Peyer's patch (tissue), 4 donors: Measurements from ENCODE around the gene HYDIN. TPM values are rescaled to one million over a fixed set of nuclear protein-coding genes. Genes with fewer than 3 reads are reported as not detected.

ENCODE experiments used
- DNase-seq, 3 donors: peaks; one replicate each; pipeline ENCODE4 v3.0.0-alpha.2; 2017 to 2019
- H3K27ac ChIP-seq, 4 donors: fragments of 200-600 bp; sonication (generic); one replicate each; pipeline ENCODE4 v1.5.1; 2016 to 2019
- H3K27me3 ChIP-seq, 2 donors: fragments of 200-600 bp; sonication (generic); one replicate each; pipeline ENCODE4 v1.5.1; 2019
- H3K36me3 ChIP-seq, 3 donors: fragments of 200-600 bp; sonication (generic); one replicate each; pipeline ENCODE4 v1.5.1; 2016 to 2019
- H3K4me1 ChIP-seq, 4 donors: fragments of 200-600 bp; sonication (generic); one replicate each; pipeline ENCODE4 v1.5.1; 2016 to 2019
- H3K4me3 ChIP-seq, 4 donors: fragments of 200-600 bp; sonication (generic); 1 replicate in 3 of 4; 2 replicates in 1 of 4; pipeline ENCODE4 v1.5.1; 2016 to 2019; ENCODE audit warnings: mild to moderate bottlenecking in 1 of 4
- H3K9me3 ChIP-seq, 4 donors: fragments of 200-600 bp; sonication (generic); one replicate each; pipeline ENCODE4 v1.5.1; 2016 to 2019; ENCODE audit warnings: mild to moderate bottlenecking in 1 of 4
- POLR2A ChIP-seq, 2 donors: fragments of 450-650 bp; IDR thresholded peaks; one replicate each; pipeline ENCODE4 v1.5.1; 2017; ENCODE audit warnings: antibody characterized with exemption in 2 of 2, mild to moderate bottlenecking in 2 of 2, moderate library complexity in 2 of 2
- total RNA-seq, 4 donors: library from RNA; depleted of rRNA; stranded (reverse); fragments of >200 nt; gene quantifications; one replicate each; pipeline ENCODE4 v1.1.0, GENCODE V29; 2016
- TF ChIP-seq, protein P1 (sequence below), 6 experiments: fragments of 450-650 bp in 4 of 6; fragments of 200-600 bp in 2 of 6; sonication (generic) in 1 of 6; IDR thresholded peaks; one replicate each; pipeline ENCODE4 v1.5.1; 2017 to 2019; ENCODE audit warnings: antibody characterized with exemption in 6 of 6, mild to moderate bottlenecking in 3 of 6, moderate library complexity in 1 of 6

Gene HYDIN
- total RNA-seq, 4 donors from 2014 or later = 0.35 to 4.6 (median 3.3) TPM; not detected in 1

DNA sequence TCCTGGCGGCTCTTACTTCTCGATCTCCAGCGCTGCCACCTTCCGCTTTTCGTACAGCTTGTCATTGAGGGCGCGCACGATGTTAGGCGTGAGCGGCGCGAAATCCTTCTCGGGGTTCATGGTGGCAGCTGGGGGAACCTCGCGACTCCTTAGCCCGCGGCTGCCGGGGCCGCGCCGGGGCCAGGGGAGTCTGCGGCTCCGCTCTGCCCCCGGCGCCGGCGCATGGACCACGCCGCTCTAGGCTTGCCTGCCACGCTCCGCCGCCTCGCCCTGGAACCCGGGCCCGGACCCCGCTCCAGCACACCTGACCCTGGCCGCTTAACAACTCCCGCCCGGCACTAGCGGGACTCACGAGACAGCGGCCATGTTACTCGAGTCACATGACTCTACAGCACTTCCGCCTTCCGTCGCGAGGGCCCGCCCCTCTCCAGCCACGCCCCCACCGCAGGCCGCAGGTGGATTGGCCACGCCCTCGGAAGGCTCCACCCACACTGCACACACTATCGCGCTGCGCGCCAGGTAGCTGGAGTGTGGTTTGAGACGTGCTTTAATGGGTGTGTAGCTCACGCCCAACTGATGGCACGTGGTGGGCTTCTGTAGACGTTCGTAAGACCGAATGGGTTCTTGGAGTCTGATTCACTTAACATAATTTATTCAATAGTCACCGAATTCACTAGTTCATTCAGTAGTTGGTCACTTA, 429.6 kb downstream of the HYDIN start, which contains the start of gene VAC14:
Gene VAC14, minus strand, starts transcription at position 378 of the 700 bp plus-strand sequence. Its CDS starts 258 bp downstream, at position 120.
- Histone ChIP-seq H3K4me1 (peaks cover 0 to 17% (median 6%) of the 10 kb centered on the region in 4 donors), H3K9me3 (no peaks in the 10 kb centered on the region), H3K36me3 (peaks cover 0 to 3% (median 0%) of the 10 kb centered on the region in 3 donors), H3K4me3 (peak within 1 kb of the TSS; percentile 70 to 95 (median 88)), H3K27me3 (no peaks in the 10 kb centered on the region), H3K27ac (peak within 1 kb of the TSS; percentile 48 to 82 (median 62))
- TF ChIP-seq, protein P1, sequence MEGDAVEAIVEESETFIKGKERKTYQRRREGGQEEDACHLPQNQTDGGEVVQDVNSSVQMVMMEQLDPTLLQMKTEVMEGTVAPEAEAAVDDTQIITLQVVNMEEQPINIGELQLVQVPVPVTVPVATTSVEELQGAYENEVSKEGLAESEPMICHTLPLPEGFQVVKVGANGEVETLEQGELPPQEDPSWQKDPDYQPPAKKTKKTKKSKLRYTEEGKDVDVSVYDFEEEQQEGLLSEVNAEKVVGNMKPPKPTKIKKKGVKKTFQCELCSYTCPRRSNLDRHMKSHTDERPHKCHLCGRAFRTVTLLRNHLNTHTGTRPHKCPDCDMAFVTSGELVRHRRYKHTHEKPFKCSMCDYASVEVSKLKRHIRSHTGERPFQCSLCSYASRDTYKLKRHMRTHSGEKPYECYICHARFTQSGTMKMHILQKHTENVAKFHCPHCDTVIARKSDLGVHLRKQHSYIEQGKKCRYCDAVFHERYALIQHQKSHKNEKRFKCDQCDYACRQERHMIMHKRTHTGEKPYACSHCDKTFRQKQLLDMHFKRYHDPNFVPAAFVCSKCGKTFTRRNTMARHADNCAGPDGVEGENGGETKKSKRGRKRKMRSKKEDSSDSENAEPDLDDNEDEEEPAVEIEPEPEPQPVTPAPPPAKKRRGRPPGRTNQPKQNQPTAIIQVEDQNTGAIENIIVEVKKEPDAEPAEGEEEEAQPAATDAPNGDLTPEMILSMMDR (IDR thresholded peaks at IDR 0.05) = no peak
- TF ChIP-seq POLR2A (IDR thresholded peaks at IDR 0.05) = peak; percentile 38 to 42
- DNase-seq = peak; percentile 98 to 99 (median 98)

DNA sequence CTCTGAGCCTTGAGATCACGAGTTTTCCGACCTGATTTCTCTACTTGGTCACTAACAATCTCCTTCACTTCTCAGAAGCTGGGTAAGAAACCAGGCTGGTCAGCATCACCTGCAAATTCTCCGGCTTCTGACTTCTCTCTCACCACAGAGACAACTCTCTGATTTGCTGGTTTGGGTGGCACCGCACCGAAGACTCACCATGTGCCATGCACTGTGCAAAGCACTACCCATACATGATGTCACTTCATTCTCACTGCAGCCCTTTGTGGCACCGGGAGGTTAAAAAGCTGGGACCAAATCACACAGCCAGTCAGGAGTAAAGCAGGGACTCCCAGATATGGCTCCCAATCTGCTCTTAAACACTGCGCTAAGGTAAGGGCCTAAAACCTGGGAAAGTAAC, 430.2 kb downstream of the HYDIN start:
- no peaks in the 10 kb centered on the region for H3K27me3 ChIP-seq
- H3K9me3 ChIP-seq = no peaks in the 10 kb centered on the region
- H3K4me3 ChIP-seq = peak overlapping the region; percentile 70 to 95 (median 88)
- H3K4me1 ChIP-seq = peaks cover 0 to 17% (median 6%) of the 10 kb centered on the region in 4 donors
- H3K27ac ChIP-seq = peak overlapping the region; percentile 48 to 82 (median 62)
- no peak for DNase-seq
- peaks cover 0 to 3% (median 0%) of the 10 kb centered on the region in 3 donors for H3K36me3 ChIP-seq
- TF ChIP-seq, protein P1 (IDR thresholded peaks at IDR 0.05) = no peak
- TF ChIP-seq POLR2A (IDR thresholded peaks at IDR 0.05) = no peak

DNA sequence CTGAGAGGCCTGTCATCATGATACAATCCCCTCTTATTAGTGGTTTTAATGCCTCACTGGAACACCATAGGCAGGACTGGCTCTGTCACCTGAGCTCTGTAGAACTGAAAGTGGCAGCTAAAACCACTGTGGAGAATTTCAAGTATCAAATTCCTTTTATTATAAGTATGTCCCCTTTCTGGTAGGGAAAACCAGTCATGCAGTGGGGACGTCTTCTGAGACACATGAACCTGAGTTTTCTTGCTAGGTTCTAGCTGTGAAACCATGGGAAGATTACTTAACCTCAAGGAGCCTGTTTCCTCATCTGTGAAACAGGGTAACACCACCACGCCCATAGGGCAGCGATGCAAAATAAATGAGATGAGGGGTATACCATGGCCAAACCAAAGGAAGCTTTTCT, 434.2 kb downstream of the HYDIN start:
- TF ChIP-seq POLR2A (IDR thresholded peaks at IDR 0.05) = no peak
- TF ChIP-seq, protein P1 (IDR thresholded peaks at IDR 0.05) = no peak
- no peaks in the 10 kb centered on the region for H3K9me3 ChIP-seq
- H3K4me3 ChIP-seq = no peak overlapping the region
- H3K27me3 ChIP-seq = no peaks in the 10 kb centered on the region
- peaks cover 0 to 17% (median 6%) of the 10 kb centered on the region in 4 donors for H3K4me1 ChIP-seq
- peaks cover 0 to 3% (median 0%) of the 10 kb centered on the region in 3 donors for H3K36me3 ChIP-seq
- no peak for DNase-seq
- H3K27ac ChIP-seq = no peak overlapping the region

DNA sequence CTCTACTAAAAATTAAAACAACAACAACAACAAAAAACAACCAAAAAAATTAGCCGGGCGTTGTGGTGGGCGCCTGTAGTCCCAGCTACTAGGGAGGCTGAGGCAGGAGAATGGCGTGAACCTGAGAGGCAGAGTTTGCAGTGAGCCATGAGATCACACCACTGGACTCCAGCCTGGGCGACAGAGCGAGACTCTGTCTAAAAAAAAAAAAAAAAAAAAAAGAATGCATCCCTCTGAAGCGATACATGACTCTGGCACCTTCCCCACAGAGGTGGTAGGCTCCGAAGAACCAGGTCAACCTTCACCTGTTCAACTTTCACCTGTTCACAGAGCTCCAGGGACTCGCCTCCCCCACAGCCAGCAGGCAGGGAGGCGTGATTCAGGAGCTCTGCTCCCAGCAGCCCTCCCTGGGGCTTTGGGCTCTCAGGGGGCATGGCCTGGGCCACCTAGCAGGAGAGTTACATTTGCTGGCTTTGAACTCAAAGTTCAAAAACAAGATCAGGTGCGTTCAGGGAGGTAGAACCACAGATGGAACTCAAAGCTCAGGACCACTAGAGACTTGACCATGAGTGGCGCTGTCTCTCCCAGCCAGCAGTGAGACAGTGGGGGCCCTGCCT, 435.1 kb downstream of the HYDIN start:
- Histone ChIP-seq H3K27ac (no peak overlapping the region), H3K27me3 (no peaks in the 10 kb centered on the region), H3K4me1 (peaks cover 0 to 17% (median 5%) of the 10 kb centered on the region in 4 donors), H3K36me3 (peaks cover 0 to 3% (median 0%) of the 10 kb centered on the region in 3 donors), H3K9me3 (no peaks in the 10 kb centered on the region), H3K4me3 (no peak overlapping the region)
- no peak for DNase-seq
- TF ChIP-seq, protein P1 (IDR thresholded peaks at IDR 0.05) = no peak
- no peak for TF ChIP-seq POLR2A (IDR thresholded peaks at IDR 0.05)

DNA sequence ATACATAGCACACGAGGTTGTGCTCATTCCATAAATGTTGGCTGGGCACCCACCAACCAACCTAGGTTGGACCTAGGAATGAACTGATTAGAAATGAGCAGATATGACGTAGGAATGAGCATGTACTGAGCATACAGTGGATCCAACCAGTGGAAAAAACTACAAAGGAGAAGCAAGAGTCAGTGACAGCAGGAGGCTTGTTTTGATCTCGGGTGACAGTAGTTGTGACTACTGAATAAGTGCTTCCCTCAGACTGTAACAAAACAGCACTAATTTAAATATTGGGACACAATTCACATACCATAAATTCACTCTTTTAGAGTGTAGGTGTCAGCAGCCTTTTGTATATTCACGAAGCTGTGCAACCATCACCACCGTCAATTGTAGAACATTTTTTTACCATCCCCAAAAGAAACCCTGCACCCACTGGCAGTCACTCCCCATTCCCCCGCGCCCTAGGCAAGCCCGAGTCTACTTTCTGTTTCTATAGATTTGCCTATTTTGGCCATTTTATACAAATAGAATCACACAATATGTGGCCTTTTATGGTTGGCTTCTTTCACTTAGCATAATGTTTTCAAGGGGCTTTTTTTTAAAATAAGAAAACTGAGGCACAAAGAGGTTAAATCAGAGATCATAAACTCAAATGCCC, 436.5 kb downstream of the HYDIN start:
- Histone ChIP-seq H3K36me3 (peaks cover 0 to 3% (median 0%) of the 10 kb centered on the region in 3 donors), H3K4me3 (no peak overlapping the region), H3K27me3 (no peaks in the 10 kb centered on the region), H3K9me3 (no peaks in the 10 kb centered on the region), H3K27ac (no peak overlapping the region), H3K4me1 (peaks cover 0 to 3% (median 0%) of the 10 kb centered on the region in 4 donors)
- no peak for TF ChIP-seq POLR2A (IDR thresholded peaks at IDR 0.05)
- TF ChIP-seq, protein P1 (IDR thresholded peaks at IDR 0.05) = no peak
- no peak for DNase-seq
